PFSK-1 (cell line): Measurements from ENCODE around the gene NUP210L.

Experiments used
- FOXP2 ChIP-seq: optimal IDR thresholded peaks from 2 replicates; pipeline ENCODE3; 2011; ENCODE audit warnings: borderline replicate concordance, control low read depth, inconsistent platforms; ENCODE audit not compliant: insufficient read depth; ENCODE audit errors: extremely low read length, extremely low read depth
- POLR2AphosphoS5 ChIP-seq: IDR thresholded peaks from 2 replicates; pipeline ENCODE4 v1.6.1; 2012; ENCODE audit warnings: low read depth, mild to moderate bottlenecking, control low read depth, low read length, moderate library complexity
- SIN3A ChIP-seq: IDR thresholded peaks from 2 replicates; pipeline ENCODE4 v1.6.1; 2012; ENCODE audit warnings: mild to moderate bottlenecking, low read length, moderate library complexity, borderline replicate concordance; ENCODE audit not compliant: insufficient read depth
- TAF1 ChIP-seq: IDR thresholded peaks from 2 replicates; pipeline ENCODE4 v1.6.1; 2012; ENCODE audit warnings: low read length, control low read depth, borderline replicate concordance; ENCODE audit not compliant: insufficient read depth
- TF ChIP-seq, protein P1 (sequence below), 2 experiments: IDR thresholded peaks; 2 replicates each; pipeline versions ENCODE4 v1.6.1 to v1.8.0; 2011 to 2012; ENCODE audit warnings: low read depth in 2 of 2, low read length in 2 of 2, control low read depth in 1 of 2, inconsistent platforms in 1 of 2, mild to moderate bottlenecking in 1 of 2, moderate library complexity in 1 of 2; ENCODE audit not compliant: insufficient read depth in 1 of 2

The NUP210L gene

DNA sequence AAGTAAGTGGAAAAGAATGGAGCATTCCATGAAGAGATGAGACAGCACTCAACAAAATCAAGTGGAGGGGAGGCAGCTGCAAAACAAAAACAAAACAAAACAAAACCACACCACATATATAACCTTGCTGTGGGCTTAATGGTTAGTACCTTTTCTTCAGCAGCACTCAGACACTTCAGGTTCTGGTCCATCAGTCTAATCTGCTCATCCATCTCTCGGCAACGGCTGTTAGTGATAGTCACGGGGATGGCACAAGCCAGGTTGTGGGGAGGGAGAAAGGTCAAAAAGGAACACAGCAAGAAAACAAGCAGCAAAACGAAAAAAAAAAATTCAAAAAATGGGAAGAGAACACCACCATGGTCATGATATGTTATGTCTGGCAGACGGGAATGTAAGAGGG lies 17.0 kb upstream of the NUP210L start:
- TF ChIP-seq FOXP2, result no peak
- no peak for TF ChIP-seq POLR2AphosphoS5
- TF ChIP-seq, protein P1, sequence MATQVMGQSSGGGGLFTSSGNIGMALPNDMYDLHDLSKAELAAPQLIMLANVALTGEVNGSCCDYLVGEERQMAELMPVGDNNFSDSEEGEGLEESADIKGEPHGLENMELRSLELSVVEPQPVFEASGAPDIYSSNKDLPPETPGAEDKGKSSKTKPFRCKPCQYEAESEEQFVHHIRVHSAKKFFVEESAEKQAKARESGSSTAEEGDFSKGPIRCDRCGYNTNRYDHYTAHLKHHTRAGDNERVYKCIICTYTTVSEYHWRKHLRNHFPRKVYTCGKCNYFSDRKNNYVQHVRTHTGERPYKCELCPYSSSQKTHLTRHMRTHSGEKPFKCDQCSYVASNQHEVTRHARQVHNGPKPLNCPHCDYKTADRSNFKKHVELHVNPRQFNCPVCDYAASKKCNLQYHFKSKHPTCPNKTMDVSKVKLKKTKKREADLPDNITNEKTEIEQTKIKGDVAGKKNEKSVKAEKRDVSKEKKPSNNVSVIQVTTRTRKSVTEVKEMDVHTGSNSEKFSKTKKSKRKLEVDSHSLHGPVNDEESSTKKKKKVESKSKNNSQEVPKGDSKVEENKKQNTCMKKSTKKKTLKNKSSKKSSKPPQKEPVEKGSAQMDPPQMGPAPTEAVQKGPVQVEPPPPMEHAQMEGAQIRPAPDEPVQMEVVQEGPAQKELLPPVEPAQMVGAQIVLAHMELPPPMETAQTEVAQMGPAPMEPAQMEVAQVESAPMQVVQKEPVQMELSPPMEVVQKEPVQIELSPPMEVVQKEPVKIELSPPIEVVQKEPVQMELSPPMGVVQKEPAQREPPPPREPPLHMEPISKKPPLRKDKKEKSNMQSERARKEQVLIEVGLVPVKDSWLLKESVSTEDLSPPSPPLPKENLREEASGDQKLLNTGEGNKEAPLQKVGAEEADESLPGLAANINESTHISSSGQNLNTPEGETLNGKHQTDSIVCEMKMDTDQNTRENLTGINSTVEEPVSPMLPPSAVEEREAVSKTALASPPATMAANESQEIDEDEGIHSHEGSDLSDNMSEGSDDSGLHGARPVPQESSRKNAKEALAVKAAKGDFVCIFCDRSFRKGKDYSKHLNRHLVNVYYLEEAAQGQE (IDR thresholded peaks at IDR 0.05; ENCODE audit: insufficient read depth in 1 of 2, low read depth in 2 of 2, low read length in 2 of 2), result no peak
- TF ChIP-seq TAF1, result no peak
- TF ChIP-seq SIN3A, result no peak

DNA sequence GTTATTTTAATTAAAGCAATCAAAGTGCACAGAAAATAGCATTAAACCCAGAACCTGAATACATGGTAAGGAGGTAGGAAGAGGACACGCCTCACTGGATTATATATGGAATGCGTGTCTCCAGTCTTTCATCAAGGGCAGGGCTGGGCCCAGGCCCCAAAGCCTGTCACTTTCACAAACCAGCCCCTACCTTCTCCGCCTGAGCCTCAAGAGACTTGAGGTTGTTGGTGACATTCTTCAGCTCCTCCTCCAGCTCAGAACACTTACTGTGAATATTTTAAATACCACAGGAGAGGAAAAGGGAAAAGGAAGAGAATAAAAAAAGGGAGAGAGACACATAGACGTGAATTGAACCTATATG lies 16.3 kb upstream of the NUP210L start:
- TF ChIP-seq SIN3A, result no peak
- TF ChIP-seq, protein P1 (IDR thresholded peaks at IDR 0.05; ENCODE audit: insufficient read depth in 1 of 2, low read depth in 2 of 2, low read length in 2 of 2), result no peak
- TF ChIP-seq FOXP2, result no peak
- no peak for TF ChIP-seq POLR2AphosphoS5
- no peak for TF ChIP-seq TAF1

DNA sequence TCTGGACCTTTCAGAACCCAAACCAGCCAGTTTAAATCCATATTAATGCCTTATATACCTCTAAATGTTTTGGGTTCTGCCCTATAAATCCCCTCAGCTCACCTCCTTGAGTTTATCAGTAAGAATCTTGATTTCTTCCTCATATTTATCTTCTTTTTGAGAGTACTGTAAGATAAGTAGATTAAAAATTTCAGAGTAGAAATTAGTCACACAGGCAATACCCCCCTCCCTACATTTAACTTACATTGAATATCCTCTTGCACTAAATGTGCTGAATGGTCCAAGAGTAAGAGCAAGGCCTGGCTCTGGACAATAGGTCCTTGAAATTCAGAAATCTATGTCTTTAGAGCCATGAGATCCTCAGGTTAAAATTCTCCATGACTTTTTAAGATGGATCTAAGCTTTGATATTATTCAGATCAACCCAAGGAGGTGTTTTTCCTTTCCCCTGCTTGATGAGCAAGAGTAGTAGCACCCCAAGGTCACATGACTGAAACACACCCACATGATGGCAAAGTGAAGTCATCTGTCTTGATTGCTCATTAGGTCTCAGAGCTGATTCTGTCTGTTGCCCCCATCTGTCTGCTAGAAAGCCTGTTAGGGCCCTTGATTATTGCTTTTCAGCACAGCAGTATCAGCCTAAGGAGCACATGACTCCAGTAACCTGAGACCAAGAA lies 15.8 kb upstream of the NUP210L start:
- TF ChIP-seq POLR2AphosphoS5 (no peak), TAF1 (no peak), FOXP2 (no peak), SIN3A (no peak)
- TF ChIP-seq, protein P1 (IDR thresholded peaks at IDR 0.05; ENCODE audit: insufficient read depth in 1 of 2, low read depth in 2 of 2, low read length in 2 of 2), result no peak

DNA sequence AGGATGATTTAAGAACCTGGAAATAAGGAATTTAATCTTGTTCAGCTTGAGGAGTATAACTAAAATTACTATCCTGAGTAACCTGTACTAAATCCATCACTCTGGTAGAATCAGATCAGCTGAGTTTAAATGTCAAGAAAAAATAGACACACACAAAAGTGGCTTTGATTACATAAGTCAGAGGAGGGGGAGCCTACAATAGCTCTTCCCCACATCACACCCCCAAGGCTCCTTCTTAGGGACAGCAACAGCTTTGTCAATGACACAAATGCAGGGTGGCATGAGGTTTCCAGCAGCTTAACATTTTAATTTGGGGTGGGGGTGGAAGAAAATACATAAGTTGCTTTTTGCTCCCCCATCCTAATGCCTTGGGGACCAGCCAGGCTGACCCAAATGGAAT lies 12.6 kb upstream of the NUP210L start:
- TF ChIP-seq TAF1 (no peak), POLR2AphosphoS5 (no peak), FOXP2 (no peak), SIN3A (no peak)
- TF ChIP-seq, protein P1 (IDR thresholded peaks at IDR 0.05; ENCODE audit: insufficient read depth in 1 of 2, low read depth in 2 of 2, low read length in 2 of 2), result no peak
